ENCODE measurements around the gene SH3RF3. TPM values are rescaled to one million over a fixed set of nuclear protein-coding genes. Genes with fewer than 3 reads are reported as not detected.

The SH3RF3 gene
- total RNA-seq, 1 experiment from 2014 or later: 0.98 TPM

DNA sequence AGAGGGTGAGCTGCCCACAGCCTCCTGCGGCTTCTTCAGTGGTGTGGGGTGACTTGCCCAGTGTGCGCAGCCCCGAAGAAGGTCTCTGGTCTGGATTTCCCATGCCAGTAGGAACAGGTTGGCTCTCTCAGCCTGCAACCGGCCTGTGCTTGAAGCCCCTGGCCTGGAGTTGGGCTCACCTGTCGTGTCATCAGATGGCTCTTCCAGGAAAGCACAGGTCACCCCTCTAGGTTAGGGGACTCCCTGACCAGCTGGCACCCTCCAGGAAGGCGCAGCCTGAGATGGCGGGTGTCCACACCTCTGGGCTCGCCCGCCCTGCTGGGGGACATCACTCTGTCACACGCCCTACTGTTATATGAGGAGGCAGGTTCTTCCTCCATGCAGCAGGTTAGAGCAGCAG lies 304.9 kb downstream of the SH3RF3 start:
- H3K36me3 ChIP-seq (ENCODE audit: control insufficient read depth, insufficient read depth, low read length): no peaks in the 10 kb centered on the region
- ChIA-PET POLR2A (no interaction called here), CTCF (no interaction called here)
- Mint-ChIP-seq H3K9me3 (ENCODE audit: unreplicated experiment) (no peaks in the 10 kb centered on the region), H3K4me1 (ENCODE audit: low read depth, unreplicated experiment) (no peaks in the 10 kb centered on the region), H3K4me3 (ENCODE audit: unreplicated experiment) (no peak overlapping the region), H3K36me3 (ENCODE audit: insufficient read depth, unreplicated experiment) (no peaks in the 10 kb centered on the region), H3K27ac (ENCODE audit: unreplicated experiment) (no peak overlapping the region), H3K27me3 (ENCODE audit: insufficient read depth, unreplicated experiment) (no peaks in the 10 kb centered on the region)
- intact Hi-C loops (cut with micrococcal nuclease; ENCODE audit: unreplicated experiment): no loop called here
- no peak for DNase-seq
- BruUV-seq (replicated peaks): no TSS peak
- no peaks in the 10 kb centered on the region for H3K9me3 ChIP-seq
- H3K4me3 ChIP-seq (ENCODE audit: low read depth, low read length): no peak overlapping the region
- no peaks in the 10 kb centered on the region for H3K27me3 ChIP-seq (replicated peaks; ENCODE audit: control insufficient read depth, insufficient read depth, low read length)
- peaks cover 6% of the 10 kb centered on the region; the same call in 1 of the 2 replicates for H3K4me1 ChIP-seq
- TF ChIP-seq, protein P1, sequence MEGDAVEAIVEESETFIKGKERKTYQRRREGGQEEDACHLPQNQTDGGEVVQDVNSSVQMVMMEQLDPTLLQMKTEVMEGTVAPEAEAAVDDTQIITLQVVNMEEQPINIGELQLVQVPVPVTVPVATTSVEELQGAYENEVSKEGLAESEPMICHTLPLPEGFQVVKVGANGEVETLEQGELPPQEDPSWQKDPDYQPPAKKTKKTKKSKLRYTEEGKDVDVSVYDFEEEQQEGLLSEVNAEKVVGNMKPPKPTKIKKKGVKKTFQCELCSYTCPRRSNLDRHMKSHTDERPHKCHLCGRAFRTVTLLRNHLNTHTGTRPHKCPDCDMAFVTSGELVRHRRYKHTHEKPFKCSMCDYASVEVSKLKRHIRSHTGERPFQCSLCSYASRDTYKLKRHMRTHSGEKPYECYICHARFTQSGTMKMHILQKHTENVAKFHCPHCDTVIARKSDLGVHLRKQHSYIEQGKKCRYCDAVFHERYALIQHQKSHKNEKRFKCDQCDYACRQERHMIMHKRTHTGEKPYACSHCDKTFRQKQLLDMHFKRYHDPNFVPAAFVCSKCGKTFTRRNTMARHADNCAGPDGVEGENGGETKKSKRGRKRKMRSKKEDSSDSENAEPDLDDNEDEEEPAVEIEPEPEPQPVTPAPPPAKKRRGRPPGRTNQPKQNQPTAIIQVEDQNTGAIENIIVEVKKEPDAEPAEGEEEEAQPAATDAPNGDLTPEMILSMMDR (IDR thresholded peaks at IDR 0.05; ENCODE audit: insufficient read depth in 1 of 2, low read depth in 1 of 2, low read length in 1 of 2, severe bottlenecking in 1 of 2, unreplicated experiment in 1 of 2): no peak

DNA sequence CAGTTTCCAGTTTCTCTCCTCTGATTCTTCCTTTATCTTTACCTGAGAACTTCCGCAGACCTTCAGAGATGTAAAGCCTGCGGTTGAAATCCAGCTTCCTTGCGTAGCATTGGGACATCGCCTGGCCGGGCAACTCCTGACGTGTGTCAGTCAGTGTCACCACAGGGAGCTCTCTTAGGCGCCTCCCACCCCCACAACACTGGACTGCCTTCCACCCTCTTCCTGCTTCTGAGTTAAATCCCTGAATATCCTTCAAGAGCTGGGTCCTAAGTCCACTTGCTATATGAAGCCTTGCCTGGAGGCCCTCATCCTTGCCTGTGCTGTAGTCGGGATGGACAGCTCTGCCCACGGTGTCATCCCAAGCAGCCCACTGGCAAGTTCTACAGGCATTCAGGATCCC lies 305.3 kb downstream of the SH3RF3 start:
- Mint-ChIP-seq H3K4me1 (ENCODE audit: low read depth, unreplicated experiment) (no peaks in the 10 kb centered on the region), H3K27me3 (ENCODE audit: insufficient read depth, unreplicated experiment) (no peaks in the 10 kb centered on the region), H3K4me3 (ENCODE audit: unreplicated experiment) (no peak overlapping the region), H3K9me3 (ENCODE audit: unreplicated experiment) (peaks cover under 1% of the 10 kb centered on the region), H3K27ac (ENCODE audit: unreplicated experiment) (no peak overlapping the region), H3K36me3 (ENCODE audit: insufficient read depth, unreplicated experiment) (no peaks in the 10 kb centered on the region)
- H3K9me3 ChIP-seq: no peaks in the 10 kb centered on the region
- H3K27me3 ChIP-seq (replicated peaks; ENCODE audit: control insufficient read depth, insufficient read depth, low read length): no peaks in the 10 kb centered on the region
- ChIA-PET CTCF (no interaction called here), POLR2A (no interaction called here)
- TF ChIP-seq, protein P1 (IDR thresholded peaks at IDR 0.05; ENCODE audit: insufficient read depth in 1 of 2, low read depth in 1 of 2, low read length in 1 of 2, severe bottlenecking in 1 of 2, unreplicated experiment in 1 of 2): no peak
- peaks cover 6% of the 10 kb centered on the region; the same call in 1 of the 2 replicates for H3K4me1 ChIP-seq
- H3K36me3 ChIP-seq (ENCODE audit: control insufficient read depth, insufficient read depth, low read length): no peaks in the 10 kb centered on the region
- BruUV-seq (replicated peaks): no TSS peak
- DNase-seq: peak in 1 of 2 experiments; percentile 34
- intact Hi-C loops (cut with micrococcal nuclease; ENCODE audit: unreplicated experiment): no loop called here
- no peak overlapping the region for H3K4me3 ChIP-seq (ENCODE audit: low read depth, low read length)

DNA sequence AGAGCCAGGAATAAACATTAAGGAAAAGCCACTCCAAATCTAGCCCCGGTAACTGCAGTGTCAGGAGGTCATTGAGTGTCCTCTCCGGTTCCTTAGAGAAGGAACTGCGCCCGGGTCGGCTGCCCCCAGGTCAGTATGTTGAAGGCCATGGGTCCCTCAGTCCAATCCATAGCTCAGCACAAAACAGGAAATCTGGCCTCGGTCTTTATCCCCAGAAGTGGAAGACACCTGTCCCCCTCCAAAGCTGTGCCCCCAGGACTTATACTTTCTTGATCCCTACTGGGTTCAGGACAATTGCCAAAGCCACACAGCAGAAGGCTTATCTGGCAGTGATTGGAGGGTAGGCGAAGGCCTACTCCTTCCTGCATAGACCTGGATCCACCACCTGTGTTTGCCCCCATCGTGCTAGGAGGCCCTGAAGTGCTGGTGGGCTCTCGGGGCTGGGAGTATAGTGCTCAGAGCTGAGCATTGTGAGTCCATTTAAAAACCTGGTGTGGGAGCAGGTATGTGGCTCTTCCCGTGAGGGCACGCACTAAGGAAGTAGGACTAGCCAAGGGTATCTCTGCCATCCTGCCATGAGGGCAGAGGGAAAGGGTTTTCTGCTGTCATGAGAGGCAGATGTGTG lies 306.2 kb downstream of the SH3RF3 start:
- H3K27me3 ChIP-seq (replicated peaks; ENCODE audit: control insufficient read depth, insufficient read depth, low read length): no peaks in the 10 kb centered on the region
- no peak overlapping the region for H3K4me3 ChIP-seq (ENCODE audit: low read depth, low read length)
- Mint-ChIP-seq H3K27me3 (ENCODE audit: insufficient read depth, unreplicated experiment) (peaks cover 4% of the 10 kb centered on the region), H3K4me1 (ENCODE audit: low read depth, unreplicated experiment) (no peaks in the 10 kb centered on the region), H3K27ac (ENCODE audit: unreplicated experiment) (no peak overlapping the region), H3K4me3 (ENCODE audit: unreplicated experiment) (no peak overlapping the region), H3K36me3 (ENCODE audit: insufficient read depth, unreplicated experiment) (no peaks in the 10 kb centered on the region), H3K9me3 (ENCODE audit: unreplicated experiment) (peaks cover 9% of the 10 kb centered on the region)
- ChIA-PET POLR2A (no interaction called here), CTCF (no interaction called here)
- peak in 1 of 2 experiments; percentile 14 for DNase-seq
- BruUV-seq (replicated peaks): no TSS peak
- H3K9me3 ChIP-seq: no peaks in the 10 kb centered on the region
- intact Hi-C loops (cut with micrococcal nuclease; ENCODE audit: unreplicated experiment): no loop called here
- TF ChIP-seq, protein P1 (IDR thresholded peaks at IDR 0.05; ENCODE audit: insufficient read depth in 1 of 2, low read depth in 1 of 2, low read length in 1 of 2, severe bottlenecking in 1 of 2, unreplicated experiment in 1 of 2): no peak
- H3K4me1 ChIP-seq: peaks cover 6% of the 10 kb centered on the region; the same call in 1 of the 2 replicates
- no peaks in the 10 kb centered on the region for H3K36me3 ChIP-seq (ENCODE audit: control insufficient read depth, insufficient read depth, low read length)

All from Caco-2 (cell line).